22Rv1 (cell line): ENCODE results near the gene STK38L.

ENCODE experiments used
- CTCF ChIP-seq: fragments of 450-650 bp; IDR thresholded peaks from 2 replicates; pipeline ENCODE4 v1.5.1; 2017; ENCODE audit warnings: mild to moderate bottlenecking
- ZFX ChIP-seq: fragments of 450-650 bp; IDR thresholded peaks from 2 replicates; pipeline ENCODE4 v1.6.1; 2017; ENCODE audit warnings: antibody characterized with exemption, borderline replicate concordance

GRCh38 chr12:27309293-27309994 is 65.4 kb downstream of the STK38L start:
- no peak for TF ChIP-seq CTCF
- no peak for TF ChIP-seq ZFX
